HL-60 (cell line): ENCODE data around the gene NOXRED1.

Experiments used
- DNase-seq, 2 experiments: peaks; one replicate each; pipeline ENCODE4 v3.0.0-alpha.2; 2010 to 2020; ENCODE audit warnings: low read depth in 1 of 2, low spot score in 1 of 2
- H3K27ac ChIP-seq: fragments of 250-450 bp; sonication (Bioruptor Pico); replicated peaks from 2 replicates; pipeline ENCODE4 v1.5.1; 2020; ENCODE audit warnings: mild to moderate bottlenecking, moderate library complexity
- H3K27me3 ChIP-seq: fragments of 250-450 bp; sonication (Bioruptor Pico); 2 replicates; pipeline ENCODE4 v1.5.1; 2021; ENCODE audit warnings: mild to moderate bottlenecking, moderate library complexity; ENCODE audit not compliant: insufficient read depth, poor library complexity, severe bottlenecking
- H3K4me3 ChIP-seq: replicated peaks from 2 replicates; pipeline ENCODE4 v1.5.1; 2011; ENCODE audit warnings: mild to moderate bottlenecking, control low read depth, low read length; ENCODE audit not compliant: insufficient read depth
- GABPA ChIP-seq: IDR thresholded peaks from 2 replicates; pipeline ENCODE4 v1.6.1; 2012; ENCODE audit warnings: low read depth
- POLR2AphosphoS5 ChIP-seq: IDR thresholded peaks from 2 replicates; pipeline ENCODE4 v1.6.1; 2012; ENCODE audit warnings: low read depth
- SPI1 ChIP-seq: IDR thresholded peaks from 2 replicates; pipeline ENCODE4 v1.6.1; 2012; ENCODE audit warnings: low read depth, mild to moderate bottlenecking, borderline replicate concordance
- TF ChIP-seq, protein P1 (sequence below): IDR thresholded peaks from 2 replicates; pipeline ENCODE4 v1.6.1; 2012; ENCODE audit warnings: low read depth; ENCODE audit not compliant: insufficient replicate concordance
- TF ChIP-seq, protein P2 (sequence below): IDR thresholded peaks from one replicate; pipeline ENCODE4 v1.5.1; 2011; ENCODE audit warnings: low read length, control low read depth, inconsistent platforms; ENCODE audit not compliant: insufficient read depth

The NOXRED1 gene

DNA sequence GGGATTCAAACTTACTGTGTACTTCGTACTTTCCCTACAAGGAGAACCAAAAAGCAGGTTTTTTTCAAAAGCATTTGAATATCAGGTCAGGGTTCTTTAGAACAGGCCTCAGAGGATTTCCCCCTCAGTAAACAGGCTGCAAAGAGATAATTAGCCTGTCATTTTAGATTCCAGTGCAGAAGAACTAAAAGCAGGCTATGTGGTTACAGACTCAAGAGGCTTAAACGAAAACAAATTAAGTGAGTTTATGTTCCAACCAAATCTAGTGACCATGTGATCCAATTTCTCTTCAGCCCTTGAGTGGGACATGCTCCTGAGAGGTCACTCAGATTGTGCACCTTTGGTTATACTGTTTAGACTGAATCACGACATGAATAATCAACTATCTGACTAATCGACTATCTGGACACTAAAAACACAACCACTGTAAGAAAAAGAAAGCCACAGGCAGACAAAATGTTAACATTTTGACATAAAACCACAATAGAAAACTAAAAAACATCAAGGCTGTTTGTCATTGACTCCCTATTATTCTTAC, 51.0 kb downstream of the NOXRED1 start:
- Histone ChIP-seq H3K4me3 (no peak overlapping the region), H3K27ac (no peak overlapping the region), H3K27me3 (no peaks in the 10 kb centered on the region)
- TF ChIP-seq, protein P1, sequence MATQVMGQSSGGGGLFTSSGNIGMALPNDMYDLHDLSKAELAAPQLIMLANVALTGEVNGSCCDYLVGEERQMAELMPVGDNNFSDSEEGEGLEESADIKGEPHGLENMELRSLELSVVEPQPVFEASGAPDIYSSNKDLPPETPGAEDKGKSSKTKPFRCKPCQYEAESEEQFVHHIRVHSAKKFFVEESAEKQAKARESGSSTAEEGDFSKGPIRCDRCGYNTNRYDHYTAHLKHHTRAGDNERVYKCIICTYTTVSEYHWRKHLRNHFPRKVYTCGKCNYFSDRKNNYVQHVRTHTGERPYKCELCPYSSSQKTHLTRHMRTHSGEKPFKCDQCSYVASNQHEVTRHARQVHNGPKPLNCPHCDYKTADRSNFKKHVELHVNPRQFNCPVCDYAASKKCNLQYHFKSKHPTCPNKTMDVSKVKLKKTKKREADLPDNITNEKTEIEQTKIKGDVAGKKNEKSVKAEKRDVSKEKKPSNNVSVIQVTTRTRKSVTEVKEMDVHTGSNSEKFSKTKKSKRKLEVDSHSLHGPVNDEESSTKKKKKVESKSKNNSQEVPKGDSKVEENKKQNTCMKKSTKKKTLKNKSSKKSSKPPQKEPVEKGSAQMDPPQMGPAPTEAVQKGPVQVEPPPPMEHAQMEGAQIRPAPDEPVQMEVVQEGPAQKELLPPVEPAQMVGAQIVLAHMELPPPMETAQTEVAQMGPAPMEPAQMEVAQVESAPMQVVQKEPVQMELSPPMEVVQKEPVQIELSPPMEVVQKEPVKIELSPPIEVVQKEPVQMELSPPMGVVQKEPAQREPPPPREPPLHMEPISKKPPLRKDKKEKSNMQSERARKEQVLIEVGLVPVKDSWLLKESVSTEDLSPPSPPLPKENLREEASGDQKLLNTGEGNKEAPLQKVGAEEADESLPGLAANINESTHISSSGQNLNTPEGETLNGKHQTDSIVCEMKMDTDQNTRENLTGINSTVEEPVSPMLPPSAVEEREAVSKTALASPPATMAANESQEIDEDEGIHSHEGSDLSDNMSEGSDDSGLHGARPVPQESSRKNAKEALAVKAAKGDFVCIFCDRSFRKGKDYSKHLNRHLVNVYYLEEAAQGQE, result no peak
- no peak for DNase-seq

DNA sequence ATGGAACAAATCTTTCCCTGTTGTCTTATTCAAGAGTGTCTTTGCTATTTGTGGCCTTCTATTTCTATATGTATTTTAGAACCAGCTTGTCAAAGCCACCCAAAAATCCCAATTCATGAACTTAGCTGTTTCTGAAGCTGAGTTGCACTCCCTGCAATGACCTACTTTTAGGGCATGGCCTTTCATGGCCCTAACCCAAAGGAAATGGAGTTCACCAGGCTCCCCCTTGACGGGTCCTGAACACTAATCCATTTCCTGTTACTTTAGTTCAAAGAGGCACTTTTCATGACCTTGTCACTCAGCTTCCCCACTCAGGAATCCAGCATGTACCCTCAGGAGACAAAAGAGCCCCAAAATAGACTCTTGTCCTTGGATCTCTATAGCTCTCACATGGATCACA, 54.0 kb downstream of the NOXRED1 start:
- no peaks in the 10 kb centered on the region for H3K27me3 ChIP-seq
- H3K27ac ChIP-seq, result no peak overlapping the region
- TF ChIP-seq GABPA, result no peak
- TF ChIP-seq, protein P1, result no peak
- TF ChIP-seq SPI1, result no peak
- no peak for TF ChIP-seq POLR2AphosphoS5
- TF ChIP-seq, protein P2, sequence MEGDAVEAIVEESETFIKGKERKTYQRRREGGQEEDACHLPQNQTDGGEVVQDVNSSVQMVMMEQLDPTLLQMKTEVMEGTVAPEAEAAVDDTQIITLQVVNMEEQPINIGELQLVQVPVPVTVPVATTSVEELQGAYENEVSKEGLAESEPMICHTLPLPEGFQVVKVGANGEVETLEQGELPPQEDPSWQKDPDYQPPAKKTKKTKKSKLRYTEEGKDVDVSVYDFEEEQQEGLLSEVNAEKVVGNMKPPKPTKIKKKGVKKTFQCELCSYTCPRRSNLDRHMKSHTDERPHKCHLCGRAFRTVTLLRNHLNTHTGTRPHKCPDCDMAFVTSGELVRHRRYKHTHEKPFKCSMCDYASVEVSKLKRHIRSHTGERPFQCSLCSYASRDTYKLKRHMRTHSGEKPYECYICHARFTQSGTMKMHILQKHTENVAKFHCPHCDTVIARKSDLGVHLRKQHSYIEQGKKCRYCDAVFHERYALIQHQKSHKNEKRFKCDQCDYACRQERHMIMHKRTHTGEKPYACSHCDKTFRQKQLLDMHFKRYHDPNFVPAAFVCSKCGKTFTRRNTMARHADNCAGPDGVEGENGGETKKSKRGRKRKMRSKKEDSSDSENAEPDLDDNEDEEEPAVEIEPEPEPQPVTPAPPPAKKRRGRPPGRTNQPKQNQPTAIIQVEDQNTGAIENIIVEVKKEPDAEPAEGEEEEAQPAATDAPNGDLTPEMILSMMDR, result no peak
- no peak overlapping the region for H3K4me3 ChIP-seq
- no peak for DNase-seq

DNA sequence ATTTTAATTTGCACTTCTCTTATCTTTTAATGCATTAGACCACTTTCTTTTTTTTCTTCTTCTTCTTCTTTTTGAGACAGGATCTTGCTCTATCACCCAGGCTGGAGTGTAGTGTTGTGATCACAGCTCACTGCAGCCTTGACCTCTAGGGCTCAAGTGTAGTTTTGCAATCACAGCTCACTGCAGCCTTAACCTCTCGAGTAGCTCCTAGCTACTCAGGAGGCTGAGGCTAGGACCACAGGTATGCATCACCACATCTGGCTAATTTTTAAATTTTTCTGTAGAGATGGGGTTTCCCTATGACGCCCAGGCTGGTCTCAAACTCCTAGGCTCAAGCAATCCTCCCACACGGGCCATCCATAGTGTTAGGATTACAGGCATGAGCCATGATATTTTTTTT, 59.2 kb downstream of the NOXRED1 start:
- Histone ChIP-seq H3K27ac (no peak overlapping the region), H3K27me3 (no peaks in the 10 kb centered on the region), H3K4me3 (no peak overlapping the region)
- TF ChIP-seq, protein P2, result no peak
- TF ChIP-seq SPI1 (no peak), GABPA (no peak), POLR2AphosphoS5 (no peak)
- TF ChIP-seq, protein P1, result no peak
- peak in 1 of 2 experiments; percentile 15 for DNase-seq

DNA sequence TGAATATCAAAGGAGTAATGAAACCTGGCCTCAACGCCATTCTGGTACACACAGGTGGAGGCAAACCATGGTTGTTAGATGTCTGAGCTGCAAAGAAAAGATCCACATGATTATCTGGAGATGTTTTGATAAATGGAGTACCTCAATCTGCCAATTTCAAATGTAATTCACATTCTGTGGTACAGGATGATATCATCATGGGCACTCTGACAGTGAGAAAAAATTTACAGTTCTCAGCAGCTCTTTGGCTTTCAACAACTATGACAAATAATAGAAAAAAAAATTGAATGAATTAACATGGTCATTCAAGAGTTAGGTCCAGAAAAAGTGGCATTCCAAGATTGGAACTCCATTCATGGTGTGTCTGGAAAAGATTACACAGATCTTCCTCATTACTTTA, 63.7 kb downstream of the NOXRED1 start:
- no peaks in the 10 kb centered on the region for H3K27me3 ChIP-seq
- DNase-seq, result no peak
- no peak for TF ChIP-seq GABPA
- TF ChIP-seq POLR2AphosphoS5, result no peak
- TF ChIP-seq, protein P1, result no peak
- TF ChIP-seq SPI1, result no peak
- TF ChIP-seq, protein P2, result no peak
- H3K27ac ChIP-seq, result no peak overlapping the region
- no peak overlapping the region for H3K4me3 ChIP-seq
